Measurements from ENCODE around the gene DEGS1.
A peak's percentile ranks its signal among the peaks of the same experiment; 100 is the strongest.

Gene DEGS1

DNA sequence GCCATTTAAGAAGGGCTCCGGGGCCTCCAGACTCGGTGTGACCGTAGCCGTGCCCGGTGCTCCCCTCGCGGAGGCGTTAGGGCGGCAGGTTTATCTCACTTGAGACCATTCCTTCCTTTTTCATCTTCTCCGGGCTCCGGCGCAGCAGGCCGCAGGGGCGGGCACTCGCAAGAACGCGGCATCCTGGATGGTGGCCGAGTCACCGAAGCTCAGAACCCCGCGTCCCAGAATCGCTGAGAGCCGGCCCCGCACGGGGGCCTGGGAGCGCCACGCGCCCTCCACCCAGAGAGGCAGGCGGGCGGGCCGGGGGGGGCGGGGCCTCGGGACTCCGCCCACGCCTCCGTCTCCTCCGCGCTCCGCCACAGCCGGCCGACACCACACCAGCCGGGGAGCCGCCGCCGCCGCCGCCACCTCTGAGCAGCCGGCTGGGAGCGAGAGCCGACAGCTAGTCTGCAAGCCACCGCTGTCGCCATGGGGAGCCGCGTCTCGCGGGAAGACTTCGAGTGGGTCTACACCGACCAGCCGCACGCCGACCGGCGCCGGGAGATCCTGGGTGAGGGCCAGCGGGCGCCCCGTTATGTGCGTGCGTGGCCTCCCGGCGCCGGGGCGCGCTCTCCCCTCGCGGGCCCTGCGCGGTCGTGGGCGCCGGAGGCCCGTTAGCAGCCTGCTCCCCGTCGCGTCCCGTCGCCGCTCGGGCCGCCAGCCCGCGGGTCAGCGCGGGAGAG is at the start of gene DEGS1:
TSS of gene DEGS1 (plus strand) at position 375 of the 725 bp plus-strand sequence. CDS start at position 472, 97 bp downstream.
- peak; percentile 89 for DNase-seq (ENCODE audit: low spot score)
- Histone ChIP-seq H3K4me3 (peak within 1 kb of the TSS; percentile 88), H3K27ac (peak within 1 kb of the TSS; percentile 93 to 95)
- no peak for TF ChIP-seq CTCF (IDR thresholded peaks at IDR 0.05)

GRCh38 chr1:224133741-224134299 is 49.2 kb upstream of the DEGS1 start:
- no peak for DNase-seq (ENCODE audit: low spot score)
- Histone ChIP-seq H3K4me3 (no peak overlapping the region), H3K27ac (no peak overlapping the region)
- TF ChIP-seq CTCF (IDR thresholded peaks at IDR 0.05): no peak

DNA sequence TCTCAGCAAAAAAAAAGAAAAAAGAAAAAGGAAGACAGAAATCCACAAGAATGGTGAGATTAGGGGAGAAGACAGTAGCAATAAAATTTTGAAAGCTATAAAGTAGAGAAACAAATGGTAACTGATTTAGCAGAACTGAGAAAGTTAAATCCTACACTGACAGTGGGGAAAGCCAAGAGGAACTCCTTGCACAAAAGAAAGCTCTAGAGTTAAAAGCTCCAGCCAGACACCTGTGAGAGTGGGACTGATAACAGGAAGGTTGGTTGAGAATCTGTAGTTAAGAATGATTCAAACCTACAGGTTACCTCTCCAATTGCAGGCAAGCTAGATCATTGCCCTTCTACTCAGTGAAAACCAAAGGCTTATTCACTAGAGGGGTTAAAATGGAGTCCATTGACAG is 45.5 kb upstream of the DEGS1 start:
- Histone ChIP-seq H3K4me3 (no peak overlapping the region), H3K27ac (no peak overlapping the region)
- no peak for DNase-seq (ENCODE audit: low spot score)
- TF ChIP-seq CTCF (IDR thresholded peaks at IDR 0.05): no peak

DNA sequence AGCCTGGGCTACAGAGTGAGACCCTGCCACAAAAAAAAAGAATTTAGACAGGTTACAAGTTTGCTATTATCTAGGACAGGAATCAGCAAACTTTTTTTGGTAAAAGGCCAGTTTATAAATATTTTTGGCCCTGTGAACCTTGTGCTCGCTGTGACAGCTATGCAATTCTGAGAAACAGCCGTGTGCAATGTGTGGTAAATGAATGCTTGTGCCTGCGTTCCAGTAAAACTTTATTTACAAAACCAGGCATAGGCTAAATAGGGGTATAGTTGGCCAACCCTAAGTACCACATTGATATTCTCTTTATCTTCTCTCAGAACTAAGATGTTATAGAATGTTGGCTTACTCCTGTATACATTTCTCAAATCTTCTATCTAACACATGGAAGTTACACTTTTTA is 44.8 kb upstream of the DEGS1 start:
- Histone ChIP-seq H3K27ac (no peak overlapping the region), H3K4me3 (no peak overlapping the region)
- no peak for DNase-seq (ENCODE audit: low spot score)
- no peak for TF ChIP-seq CTCF (IDR thresholded peaks at IDR 0.05)

DNA sequence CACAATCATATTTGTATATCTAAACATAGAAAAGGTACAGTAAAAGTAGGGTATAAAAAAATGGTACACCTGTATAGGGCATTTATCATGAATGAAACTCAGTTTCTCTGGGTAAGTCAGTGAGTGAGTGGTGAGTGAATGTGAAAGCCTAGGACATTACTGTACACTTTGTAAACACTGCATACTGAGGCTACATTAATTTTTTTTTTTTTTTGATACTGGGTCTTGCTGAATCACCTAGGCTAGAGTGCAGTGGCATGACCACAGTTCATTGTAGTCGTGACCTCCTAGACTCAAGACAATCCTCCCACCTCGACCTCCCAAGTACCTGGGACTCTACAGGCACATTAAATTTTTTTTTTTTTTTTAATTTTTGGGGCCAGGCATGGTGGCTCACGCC is 41.3 kb upstream of the DEGS1 start:
- no peak for DNase-seq (ENCODE audit: low spot score)
- Histone ChIP-seq H3K4me3 (no peak overlapping the region), H3K27ac (no peak overlapping the region)
- no peak for TF ChIP-seq CTCF (IDR thresholded peaks at IDR 0.05)

DNA sequence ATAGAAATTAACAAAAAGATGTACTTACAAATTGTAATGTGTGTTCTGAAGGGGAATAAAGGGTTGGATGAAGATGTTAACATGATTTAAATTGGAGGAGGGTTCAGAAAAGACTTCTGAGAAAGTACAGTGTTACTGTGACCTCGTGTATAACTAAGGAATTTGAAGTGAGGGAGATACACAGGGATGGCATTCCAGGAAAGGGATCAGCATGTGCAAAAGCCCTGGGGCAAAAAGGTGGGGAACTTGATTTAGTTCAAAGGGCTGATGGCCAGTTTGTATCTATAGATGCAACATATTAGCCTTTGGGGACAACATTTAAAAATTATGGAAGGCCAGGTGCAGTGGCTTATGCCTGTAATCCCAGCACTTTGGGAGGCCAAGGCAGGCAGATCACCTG is 33.3 kb upstream of the DEGS1 start:
- DNase-seq (ENCODE audit: low spot score): no peak
- no peak for TF ChIP-seq CTCF (IDR thresholded peaks at IDR 0.05)
- no peak overlapping the region for H3K4me3 ChIP-seq
- no peak overlapping the region for H3K27ac ChIP-seq

GRCh38 chr1:224151117-224151516 is 31.9 kb upstream of the DEGS1 start:
- no peak for TF ChIP-seq CTCF (IDR thresholded peaks at IDR 0.05)
- Histone ChIP-seq H3K4me3 (no peak overlapping the region), H3K27ac (no peak overlapping the region)
- DNase-seq (ENCODE audit: low spot score): no peak
